ENCODE data around the gene GALP.
"Not testable (repeated sequence)": the region's sequence is repeated elsewhere in the genome, so short reads cannot be mapped to it uniquely, and the experiment has no call there.

GALP gene

DNA sequence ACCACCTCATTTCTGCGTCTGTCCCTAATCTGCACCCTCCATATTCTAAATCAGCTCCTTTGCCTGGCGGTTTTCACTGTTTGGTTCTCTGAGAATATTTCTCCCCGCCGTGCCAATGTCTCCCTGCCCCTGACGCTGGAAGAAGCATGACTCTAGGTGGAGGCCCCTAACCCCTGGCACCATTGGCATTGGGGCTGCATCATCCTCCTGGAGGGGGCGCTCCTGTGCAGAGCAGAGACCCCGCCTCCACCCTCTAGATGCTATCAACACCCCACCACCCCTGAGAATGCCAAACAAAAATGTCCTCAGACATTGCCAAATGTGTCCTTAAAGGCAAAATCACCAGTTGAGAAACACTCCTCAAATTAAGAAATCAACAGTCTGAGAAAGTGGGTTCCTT, 15.3 kb downstream of the GALP start:
- DNase-seq (ENCODE audit: low spot score) = no peak

GRCh38 chr19:56191711-56192110, 15.9 kb downstream of the GALP start:
- DNase-seq (ENCODE audit: low spot score) = no peak

- no peak for DNase-seq (ENCODE audit: low spot score)
These were observed 18.3 kb downstream of the GALP start for GRCh38 chr19:56193981-56194640.

- DNase-seq (ENCODE audit: low spot score) = not testable (repeated sequence)
These were observed 21.8 kb downstream of the GALP start, which contains the start of gene ZSCAN5B for GRCh38 chr19:56197646-56198045. Gene ZSCAN5B (minus strand): TSS chr19:56197783. CDS start chr19:56193052, 4,731 bp downstream.

DNA sequence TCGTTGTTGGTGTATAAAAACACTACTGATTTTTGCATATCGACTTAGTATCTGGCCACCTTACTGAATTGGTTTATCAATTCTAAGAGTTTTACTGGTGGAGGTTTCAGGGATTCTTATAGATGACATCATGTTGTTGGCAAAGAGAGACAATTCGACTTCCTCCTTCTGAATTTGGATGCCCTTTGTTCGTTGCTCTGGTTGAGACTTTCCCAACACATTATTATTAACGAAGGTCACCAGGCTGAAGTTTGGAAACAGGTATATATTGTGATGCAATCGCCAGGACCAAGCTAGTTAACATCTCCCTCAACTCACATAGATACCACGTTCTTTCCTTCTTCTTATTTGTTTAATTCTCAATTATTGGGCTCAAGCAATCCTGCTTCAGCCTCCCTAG, 23.9 kb downstream of the GALP start:
- DNase-seq (ENCODE audit: low spot score) = no peak

DNA sequence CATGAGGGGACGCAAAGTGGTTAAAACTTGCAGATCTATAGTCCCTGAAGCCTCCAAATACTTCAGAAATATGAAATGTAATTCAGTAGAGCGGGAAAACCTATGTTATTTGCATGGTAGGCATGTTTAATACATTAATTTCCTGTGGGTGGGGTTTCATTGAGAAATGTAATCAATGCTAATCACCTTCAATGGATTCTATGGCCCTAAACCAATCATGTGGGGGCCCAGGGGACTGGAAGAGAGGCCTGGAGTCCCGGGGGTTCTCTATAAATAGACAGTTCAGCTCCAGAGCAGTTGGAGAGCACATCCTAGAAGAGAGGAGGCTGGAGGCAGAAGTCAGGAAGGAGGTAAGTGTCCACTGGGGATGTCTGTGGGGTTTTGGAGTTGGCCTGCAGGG, 26.2 kb downstream of the GALP start, which contains the start of gene ZSCAN5C:
Gene ZSCAN5C (plus strand): TSS at position 301 of the 400 bp plus-strand sequence. CDS start 3,641 bp downstream, outside the sequence.
- no peak for DNase-seq (ENCODE audit: low spot score)

DNA sequence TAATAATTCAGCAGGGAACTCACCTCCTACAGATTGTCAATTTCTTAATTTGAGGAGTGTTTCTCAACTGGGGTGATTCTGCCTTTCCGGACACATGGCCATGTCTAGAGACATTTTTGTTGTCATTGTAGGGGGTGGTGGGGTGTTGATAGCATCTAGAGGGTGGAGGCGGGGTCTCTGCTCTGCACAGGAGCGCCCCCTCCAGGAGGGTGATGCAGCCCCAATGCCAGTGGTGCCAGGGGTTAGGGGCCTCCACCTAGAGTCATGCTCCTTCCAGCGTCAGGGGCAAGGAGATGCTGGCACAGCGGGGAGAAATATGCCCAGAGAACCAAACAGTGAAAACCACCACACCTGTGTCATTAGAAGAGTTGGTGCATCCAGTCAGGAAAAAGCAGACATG, 31.8 kb downstream of the GALP start:
- DNase-seq (ENCODE audit: low spot score) = not testable (repeated sequence)

DNA sequence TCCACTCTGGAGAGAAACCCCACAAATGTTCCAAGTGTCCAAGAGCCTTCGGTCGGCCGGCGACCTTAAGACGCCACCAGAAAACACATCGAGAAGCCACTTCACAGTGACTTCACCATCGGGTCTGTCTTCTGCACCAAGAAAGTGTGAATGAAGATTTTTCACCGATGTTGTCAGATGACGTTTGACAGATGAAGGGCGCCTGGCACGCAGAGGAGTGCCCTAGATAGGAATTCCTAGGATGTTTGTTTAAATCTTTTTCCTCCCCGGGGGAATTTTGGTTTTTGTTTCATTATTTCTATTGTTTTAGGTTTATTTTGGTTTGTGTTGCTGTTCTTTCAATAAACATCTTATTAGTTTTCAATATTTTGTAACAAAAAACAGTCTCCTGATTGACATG, 33.3 kb downstream of the GALP start:
- DNase-seq (ENCODE audit: low spot score) = no peak

DNA sequence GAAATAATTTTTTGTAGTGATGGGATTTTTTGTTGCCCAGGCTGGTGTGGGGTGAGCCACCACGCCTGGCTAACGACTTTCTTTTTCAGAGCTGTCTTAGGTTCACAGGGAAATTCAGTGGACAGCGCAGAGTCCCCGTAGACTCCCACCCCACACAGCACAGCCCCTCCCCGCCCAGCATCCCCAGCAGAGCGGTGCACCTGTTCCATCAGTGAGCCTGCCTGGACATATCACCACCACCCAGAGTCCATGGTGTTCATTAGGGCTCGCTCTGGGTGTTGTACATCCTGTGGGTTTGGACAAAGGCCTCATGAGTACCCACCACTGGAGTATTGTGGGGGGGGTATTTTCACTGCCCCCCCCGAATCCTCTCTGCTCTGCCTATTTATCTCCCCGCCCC, 34.2 kb downstream of the GALP start:
- not testable (repeated sequence) for DNase-seq (ENCODE audit: low spot score)

DNA sequence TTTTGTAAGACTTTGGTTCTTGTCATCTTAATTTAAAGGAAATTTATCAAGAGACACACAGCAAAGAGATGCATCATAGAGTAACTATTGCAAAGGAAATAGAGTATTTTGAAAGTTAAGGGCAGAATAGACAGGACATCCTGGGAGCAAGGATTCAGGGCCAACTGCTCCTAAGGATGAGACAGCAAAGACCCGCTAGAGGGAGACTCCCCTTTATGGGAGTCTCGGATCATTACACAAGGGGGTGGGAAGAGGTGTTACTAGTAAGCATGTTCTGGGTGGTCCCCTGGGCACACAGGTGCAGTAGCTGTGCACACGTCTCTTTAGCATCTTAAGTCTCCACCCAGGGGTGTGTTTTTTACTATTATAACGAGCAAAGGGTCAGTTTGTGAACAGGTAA, 35.9 kb downstream of the GALP start:
- no peak for DNase-seq (ENCODE audit: low spot score)

- no peak for DNase-seq (ENCODE audit: low spot score)
These were observed 41.5 kb downstream of the GALP start for GRCh38 chr19:56217039-56217949.

GRCh38 chr19:56218961-56219360, 43.2 kb downstream of the GALP start:
- DNase-seq (ENCODE audit: low spot score) = no peak

DNA sequence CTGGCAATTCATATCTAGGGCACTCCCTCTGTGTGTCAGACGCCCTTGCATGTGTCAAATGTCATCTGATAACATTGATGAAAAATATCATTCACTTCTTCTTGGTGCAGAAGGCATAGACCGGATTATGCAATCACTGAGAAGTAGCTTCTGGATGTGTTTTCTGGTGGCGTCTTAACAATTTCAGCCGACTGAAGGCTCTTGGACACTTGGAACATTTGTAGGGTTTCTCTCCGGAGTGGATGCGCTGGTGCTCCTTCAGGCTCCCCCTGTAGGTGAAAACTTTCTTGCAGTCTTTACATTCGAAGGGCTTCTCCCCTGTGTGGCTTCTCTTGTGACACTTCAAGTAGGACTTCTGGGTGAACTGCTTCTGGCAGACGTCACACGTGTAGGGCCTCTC, 45.6 kb downstream of the GALP start:
- not testable (repeated sequence) for DNase-seq (ENCODE audit: low spot score)

GRCh38 chr19:56221851-56222250, 46.0 kb downstream of the GALP start:
- DNase-seq (ENCODE audit: low spot score) = no peak

DNA sequence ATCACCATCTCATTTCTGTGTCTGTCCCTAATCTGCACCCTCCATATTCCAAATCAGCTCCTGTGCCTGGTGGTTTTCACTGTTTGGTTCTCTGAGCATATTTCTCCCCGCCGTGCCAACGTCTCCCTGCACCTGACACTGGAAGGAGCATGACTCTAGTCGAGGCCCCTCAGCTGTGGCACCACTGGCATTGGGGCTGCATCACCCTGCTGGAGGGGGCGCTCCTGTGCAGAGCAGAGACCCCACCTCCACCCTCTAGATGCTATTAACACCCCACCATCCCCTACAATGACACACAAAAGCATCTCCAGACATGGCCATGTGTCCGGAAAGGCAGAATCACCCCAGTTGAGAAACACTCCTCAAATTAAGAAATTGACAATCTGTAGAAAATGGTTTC, 47.1 kb downstream of the GALP start:
- no peak for DNase-seq (ENCODE audit: low spot score)

- no peak for DNase-seq (ENCODE audit: low spot score)
These were observed 47.7 kb downstream of the GALP start for GRCh38 chr19:56223481-56223880.
